ENCODE data around the gene SHQ1. TPM values are rescaled to one million over a fixed set of nuclear protein-coding genes. Genes with fewer than 3 reads are reported as not detected.

The SHQ1 gene
- total RNA-seq, 1 donor from 2014 or later: 14.8 TPM

- DNase-seq (ENCODE audit: low spot score): no peak
- no peak overlapping the region for H3K4me3 Mint-ChIP-seq (ENCODE audit: unreplicated experiment)
- peaks cover 8% of the 10 kb centered on the region for H3K9me3 Mint-ChIP-seq (ENCODE audit: low read depth)
- H3K27ac Mint-ChIP-seq (ENCODE audit: unreplicated experiment): no peak overlapping the region
- H3K27me3 Mint-ChIP-seq (ENCODE audit: low read depth): no peaks in the 10 kb centered on the region
- TF ChIP-seq CTCF (IDR thresholded peaks at IDR 0.05): no peak
- no peaks in the 10 kb centered on the region for H3K4me1 Mint-ChIP-seq (ENCODE audit: low read depth)
- peaks cover 2% of the 10 kb centered on the region for H3K36me3 Mint-ChIP-seq (ENCODE audit: low read depth)
Observed at GRCh38 chr3:72708441-72708840, 139.8 kb downstream of the SHQ1 start.

DNA sequence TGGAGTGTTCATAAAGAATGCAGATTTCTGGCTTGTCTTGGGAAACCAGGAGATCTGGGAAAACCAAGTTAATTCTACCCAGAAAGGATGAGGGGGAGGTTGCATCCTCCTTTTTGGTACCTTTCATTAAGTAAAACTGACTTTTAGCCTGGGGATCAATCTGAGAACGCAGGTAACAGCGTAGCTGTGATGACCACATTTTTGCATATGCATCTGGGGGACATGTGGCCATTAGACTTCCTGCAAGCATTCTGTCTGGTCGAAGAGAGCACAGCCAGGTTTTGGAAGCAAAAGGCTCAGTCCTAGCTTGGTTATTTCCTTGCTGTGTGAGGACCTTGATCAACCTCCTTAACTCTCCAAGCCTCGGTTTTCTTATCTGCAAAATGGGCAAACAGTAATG is 145.2 kb downstream of the SHQ1 start:
- no peak for DNase-seq (ENCODE audit: low spot score)
- no peak for TF ChIP-seq CTCF (IDR thresholded peaks at IDR 0.05)
- peaks cover 2% of the 10 kb centered on the region for H3K27me3 Mint-ChIP-seq (ENCODE audit: low read depth)
- no peaks in the 10 kb centered on the region for H3K4me1 Mint-ChIP-seq (ENCODE audit: low read depth)
- H3K36me3 Mint-ChIP-seq (ENCODE audit: low read depth): peaks cover 2% of the 10 kb centered on the region
- H3K27ac Mint-ChIP-seq (ENCODE audit: unreplicated experiment): no peak overlapping the region
- no peak overlapping the region for H3K4me3 Mint-ChIP-seq (ENCODE audit: unreplicated experiment)
- H3K9me3 Mint-ChIP-seq (ENCODE audit: low read depth): peaks cover 6% of the 10 kb centered on the region

DNA sequence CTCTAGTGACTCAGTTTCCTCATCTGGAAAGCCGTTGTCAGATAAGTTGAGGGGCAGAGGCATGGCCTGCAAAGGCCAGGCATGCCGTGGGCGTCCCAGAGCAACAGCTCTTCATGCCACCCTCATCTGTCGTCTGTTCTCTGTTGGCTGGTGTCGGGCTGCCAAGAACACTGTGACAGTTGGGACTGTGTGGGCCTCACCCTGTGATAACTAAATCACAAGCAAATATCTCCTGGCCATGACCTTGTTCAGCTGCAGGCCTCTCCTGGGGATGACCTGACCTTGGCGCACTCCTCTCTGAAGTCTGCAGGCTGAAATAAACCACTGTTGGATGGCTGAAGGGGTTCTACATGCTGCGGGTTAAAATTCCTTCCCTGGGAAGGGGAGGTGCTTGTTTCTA is 145.9 kb downstream of the SHQ1 start:
- Mint-ChIP-seq H3K4me3 (ENCODE audit: unreplicated experiment) (no peak overlapping the region), H3K36me3 (ENCODE audit: low read depth) (peaks cover 2% of the 10 kb centered on the region), H3K27ac (ENCODE audit: unreplicated experiment) (no peak overlapping the region), H3K9me3 (ENCODE audit: low read depth) (peaks cover 4% of the 10 kb centered on the region), H3K27me3 (ENCODE audit: low read depth) (peaks cover 4% of the 10 kb centered on the region), H3K4me1 (ENCODE audit: low read depth) (no peaks in the 10 kb centered on the region)
- no peak for TF ChIP-seq CTCF (IDR thresholded peaks at IDR 0.05)
- DNase-seq (ENCODE audit: low spot score): no peak

DNA sequence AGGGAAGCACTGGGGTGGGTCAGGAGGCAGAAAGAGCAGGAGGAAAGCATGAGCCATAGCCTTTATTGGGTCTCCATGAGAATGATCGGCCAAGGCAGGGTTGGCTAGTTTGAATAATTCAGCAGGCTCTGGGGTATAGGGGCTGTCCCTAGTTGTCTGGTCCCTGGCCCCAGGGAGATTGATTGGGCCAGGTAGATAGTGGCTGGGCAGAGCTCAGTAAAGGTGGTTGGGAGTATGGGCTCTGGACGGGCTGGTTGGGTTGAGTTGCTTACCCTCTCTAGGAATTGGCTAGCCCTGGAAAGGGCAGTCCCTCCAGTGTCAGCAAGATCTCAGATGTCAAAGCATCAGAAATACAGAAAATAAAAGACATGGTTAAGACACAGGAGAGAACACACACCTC is 148.1 kb downstream of the SHQ1 start:
- Mint-ChIP-seq H3K36me3 (ENCODE audit: low read depth) (peaks cover 1% of the 10 kb centered on the region), H3K4me3 (ENCODE audit: unreplicated experiment) (no peak overlapping the region), H3K27ac (ENCODE audit: unreplicated experiment) (no peak overlapping the region), H3K4me1 (ENCODE audit: low read depth) (no peaks in the 10 kb centered on the region), H3K27me3 (ENCODE audit: low read depth) (peaks cover 6% of the 10 kb centered on the region), H3K9me3 (ENCODE audit: low read depth) (no peaks in the 10 kb centered on the region)
- DNase-seq (ENCODE audit: low spot score): no peak
- no peak for TF ChIP-seq CTCF (IDR thresholded peaks at IDR 0.05)

GRCh38 chr3:72699631-72700030 is 148.6 kb downstream of the SHQ1 start:
- Mint-ChIP-seq H3K4me1 (ENCODE audit: low read depth) (peaks cover 2% of the 10 kb centered on the region), H3K36me3 (ENCODE audit: low read depth) (peaks cover 1% of the 10 kb centered on the region), H3K27ac (ENCODE audit: unreplicated experiment) (no peak overlapping the region), H3K4me3 (ENCODE audit: unreplicated experiment) (no peak overlapping the region), H3K9me3 (ENCODE audit: low read depth) (no peaks in the 10 kb centered on the region), H3K27me3 (ENCODE audit: low read depth) (peaks cover 6% of the 10 kb centered on the region)
- TF ChIP-seq CTCF (IDR thresholded peaks at IDR 0.05): no peak
- no peak for DNase-seq (ENCODE audit: low spot score)

Other genes with a start within 250 kb of the SHQ1 start
- 93.0 to 140 TPM (median 99.3 TPM) in 3 replicates for gene GXYLT2, start 39.6 kb upstream of the SHQ1 start, total RNA-seq
- gene PPP4R2, start 148.4 kb upstream of the SHQ1 start, total RNA-seq: 63.5 to 78.4 TPM (median 70.0 TPM) in 3 replicates
- 2.5 to 4.7 TPM (median 3.3 TPM) in 3 replicates for gene EBLN2, start 213.2 kb upstream of the SHQ1 start, total RNA-seq